ENCODE data around the gene CD209.

- TF ChIP-seq ISL1 (CRISPR knock-in tag; IDR thresholded peaks at IDR 0.05) (no peak), PATZ1 (CRISPR knock-in tag; IDR thresholded peaks at IDR 0.05; ENCODE audit: borderline replicate concordance) (no peak)
Measured at GRCh38 chr19:7692417-7693088, 54.8 kb downstream of the CD209 start.
